Measurements from ENCODE around the gene CMTM1. TPM values are rescaled to one million over a fixed set of nuclear protein-coding genes. Genes with fewer than 3 reads are reported as not detected.

The CMTM1 gene
- total RNA-seq, 1 experiment from 2014 or later = 2.6 TPM

DNA sequence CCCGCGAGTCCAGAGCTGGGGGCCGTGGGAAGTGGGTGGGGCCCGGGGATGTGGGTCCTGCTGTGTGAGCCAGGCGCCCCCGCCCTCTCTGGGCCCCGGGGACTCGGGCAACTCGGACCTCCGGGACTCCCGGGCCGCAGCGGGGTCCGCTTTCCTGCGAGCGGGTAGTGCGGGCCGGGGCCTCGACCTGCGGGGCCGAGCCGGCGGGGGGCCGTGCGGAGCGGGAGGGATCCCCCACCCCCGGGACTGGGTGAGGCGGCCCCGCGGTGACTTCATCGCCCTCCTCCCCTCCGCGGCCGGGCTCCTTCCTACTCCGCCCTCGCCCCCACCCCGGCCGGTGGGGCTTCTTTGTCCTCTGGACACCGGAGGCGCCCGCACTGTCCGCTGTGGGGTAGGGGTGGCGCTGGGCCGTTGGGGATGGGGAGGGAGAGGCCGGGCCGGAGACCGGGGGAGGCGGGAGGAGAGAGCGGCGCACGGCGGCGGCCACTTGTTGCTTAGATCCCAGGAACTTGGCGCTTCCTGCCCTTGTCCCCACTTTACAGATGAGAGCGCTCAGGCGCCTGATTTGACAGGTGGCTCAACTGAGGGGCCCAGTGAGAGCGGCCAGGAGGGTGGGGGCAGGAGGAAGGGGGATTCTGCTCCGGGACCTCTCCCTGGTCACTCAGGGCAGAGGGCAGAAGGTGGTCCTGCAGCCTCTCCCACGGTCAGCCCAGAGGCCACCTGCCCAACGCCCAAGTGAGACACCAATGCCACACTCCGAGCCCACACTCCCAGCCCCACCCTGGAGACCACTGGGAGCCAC lies 39.1 kb downstream of the CMTM1 start:
- H3K27ac Mint-ChIP-seq = no peak overlapping the region

More for the DNA sequence above, 39.1 kb downstream of the CMTM1 start:
- no CpG with 5 or more reads among the region's 61 CpGs for WGBS (ENCODE audit: extremely low coverage, insufficient read length, low lambda C conversion rate)
- Histone ChIP-seq H4K5ac (ENCODE audit: insufficient read length, low read depth, low read length) (no peak overlapping the region), H3K14ac (ENCODE audit: insufficient read depth, low read length) (no peak overlapping the region), H2AFZ (ENCODE audit: low read length) (no peak overlapping the region), H2BK120ac (ENCODE audit: low read depth, low read length, poor library complexity, severe bottlenecking) (no peak overlapping the region), H3K4me1 (ENCODE audit: insufficient read depth, low read length) (no peaks in the 10 kb centered on the region), H2AK5ac (ENCODE audit: insufficient read length, low read length) (no peak overlapping the region), H2BK12ac (ENCODE audit: insufficient read length, low read depth, low read length) (no peak overlapping the region), H4K8ac (replicated peaks; ENCODE audit: insufficient read length, low read depth, low read length) (no peak overlapping the region), H3K18ac (ENCODE audit: insufficient read length, low read depth, low read length) (no peak overlapping the region), H3K27me3 (ENCODE audit: insufficient read depth, low read length) (no peaks in the 10 kb centered on the region), H3T11ph (ENCODE audit: low read length) (no peak overlapping the region), H3K27ac (ENCODE audit: insufficient read length, low read depth, low read length) (no peak overlapping the region), H4K20me1 (ENCODE audit: control insufficient read depth, insufficient read depth, insufficient read length) (no peaks in the 10 kb centered on the region), H3K79me1 (ENCODE audit: insufficient read depth, low read depth, low read length, poor library complexity, severe bottlenecking) (no peaks in the 10 kb centered on the region), H2BK5ac (ENCODE audit: insufficient read length, low read length) (no peak overlapping the region), H4K91ac (ENCODE audit: insufficient read length, low read depth, low read length) (no peak overlapping the region), H3K79me2 (ENCODE audit: insufficient read depth, low read length) (no peaks in the 10 kb centered on the region), H3K23ac (ENCODE audit: insufficient read length, low read depth, low read length) (no peak overlapping the region), H3K23me2 (ENCODE audit: insufficient read length, low read depth, low read length, poor library complexity, severe bottlenecking) (peaks cover 11% of the 10 kb centered on the region), H3K9ac (ENCODE audit: extremely low read depth, insufficient read length, low read length) (no peak overlapping the region), H3K4me2 (ENCODE audit: insufficient read depth, insufficient read length, low read length) (peak overlapping the region; percentile 14), H3K4ac (ENCODE audit: low read depth, low read length) (no peak overlapping the region), H2BK15ac (ENCODE audit: low read depth, low read length) (no peak overlapping the region), H3K56ac (ENCODE audit: insufficient read length, low read depth, low read length) (no peak overlapping the region), H2BK20ac (ENCODE audit: low read depth, low read length, poor library complexity, severe bottlenecking) (no peak overlapping the region), H3K9me3 (ENCODE audit: control insufficient read depth, low read depth, low read length) (no peaks in the 10 kb centered on the region)
- peak; percentile 61 for DNase-seq
- Mint-ChIP-seq H3K4me1 (peaks cover 20 to 36% of the 10 kb centered on the region in 2 experiments), H3K4me3 (peak overlapping the region; percentile 78 to 79), H3K27me3 (ENCODE audit: low read depth) (peaks cover 9% of the 10 kb centered on the region), H3K36me3 (ENCODE audit: insufficient read depth in 1 of 3, low read depth in 3 of 3) (peaks cover 2 to 17% (median 9%) of the 10 kb centered on the region in 3 experiments; a peak in 6 of 7 replicates), H3K9me3 (no peaks in the 10 kb centered on the region)
- TF ChIP-seq, protein P1, sequence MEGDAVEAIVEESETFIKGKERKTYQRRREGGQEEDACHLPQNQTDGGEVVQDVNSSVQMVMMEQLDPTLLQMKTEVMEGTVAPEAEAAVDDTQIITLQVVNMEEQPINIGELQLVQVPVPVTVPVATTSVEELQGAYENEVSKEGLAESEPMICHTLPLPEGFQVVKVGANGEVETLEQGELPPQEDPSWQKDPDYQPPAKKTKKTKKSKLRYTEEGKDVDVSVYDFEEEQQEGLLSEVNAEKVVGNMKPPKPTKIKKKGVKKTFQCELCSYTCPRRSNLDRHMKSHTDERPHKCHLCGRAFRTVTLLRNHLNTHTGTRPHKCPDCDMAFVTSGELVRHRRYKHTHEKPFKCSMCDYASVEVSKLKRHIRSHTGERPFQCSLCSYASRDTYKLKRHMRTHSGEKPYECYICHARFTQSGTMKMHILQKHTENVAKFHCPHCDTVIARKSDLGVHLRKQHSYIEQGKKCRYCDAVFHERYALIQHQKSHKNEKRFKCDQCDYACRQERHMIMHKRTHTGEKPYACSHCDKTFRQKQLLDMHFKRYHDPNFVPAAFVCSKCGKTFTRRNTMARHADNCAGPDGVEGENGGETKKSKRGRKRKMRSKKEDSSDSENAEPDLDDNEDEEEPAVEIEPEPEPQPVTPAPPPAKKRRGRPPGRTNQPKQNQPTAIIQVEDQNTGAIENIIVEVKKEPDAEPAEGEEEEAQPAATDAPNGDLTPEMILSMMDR (conservative IDR thresholded peaks at IDR 0.05) = no peak

Measured in H9 (cell line).